NT2/D1 (cell line): Measurements from ENCODE around the gene ADAMTS15.

Experiments used
- YY1 ChIP-seq: IDR thresholded peaks from 2 replicates; pipeline ENCODE4 v1.6.1; 2011; ENCODE audit not compliant: insufficient read length, insufficient read depth
- ZNF274 ChIP-seq: IDR thresholded peaks from 2 replicates; pipeline ENCODE4 v1.6.1; 2011; ENCODE audit warnings: mild to moderate bottlenecking, low read depth, low read length

GRCh38 chr11:130434521-130435223 is 13.8 kb upstream of the ADAMTS15 start:
- TF ChIP-seq ZNF274 (no peak), YY1 (no peak)
